HG03439 (cell line): ENCODE data around the gene ELP5.
A peak's percentile ranks its signal among the peaks of the same experiment; 100 is the strongest.

Experiments used
- ATAC-seq: cut with Tn5 transposase; IDR thresholded peaks from one replicate; pipeline ENCODE4 v1.9.1; 2021; ENCODE audit warnings: mild to moderate bottlenecking, moderate library complexity; ENCODE audit not compliant: unreplicated experiment

ELP5 gene

GRCh38 chr17:7251661-7252175 lies 297 bp upstream of the ELP5 start, which contains the start of gene CTDNEP1:
TSS of gene CTDNEP1 (minus strand) at chr17:7251734. CDS start at chr17:7251296, 438 bp downstream.
- peak; percentile 81 for ATAC-seq

GRCh38 chr17:7253082-7253481 lies 1.1 kb downstream of the ELP5 start:
- no peak for ATAC-seq

GRCh38 chr17:7254511-7254910 lies 2.5 kb downstream of the ELP5 start:
- no peak for ATAC-seq

GRCh38 chr17:7256766-7257456 lies 4.9 kb downstream of the ELP5 start:
- ATAC-seq = no peak

- ATAC-seq = no peak
Observed at GRCh38 chr17:7258731-7259554, 6.9 kb downstream of the ELP5 start.

GRCh38 chr17:7259555-7259889 lies 7.5 kb downstream of the ELP5 start:
- no peak for ATAC-seq

GRCh38 chr17:7260151-7260550 lies 8.1 kb downstream of the ELP5 start:
- no peak for ATAC-seq

- no peak for ATAC-seq
Observed at GRCh38 chr17:7260651-7261378, 8.8 kb downstream of the ELP5 start.

GRCh38 chr17:7261379-7262191 lies 9.6 kb downstream of the ELP5 start:
- ATAC-seq = no peak

GRCh38 chr17:7262192-7262934 lies 10.3 kb downstream of the ELP5 start, which contains the start of gene CLDN7:
TSS of gene CLDN7 (minus strand) at chr17:7262478. CDS start at chr17:7262043, 435 bp downstream.
- ATAC-seq = no peak

- no peak for ATAC-seq
Observed at GRCh38 chr17:7262935-7263800, 11.2 kb downstream of the ELP5 start.

- ATAC-seq = no peak
Observed at GRCh38 chr17:7263801-7264078, 11.7 kb downstream of the ELP5 start.

GRCh38 chr17:7266784-7267183 lies 14.8 kb downstream of the ELP5 start:
- no peak for ATAC-seq

GRCh38 chr17:7279448-7279847 lies 27.4 kb downstream of the ELP5 start:
- ATAC-seq = no peak

GRCh38 chr17:7280519-7281073 lies 28.6 kb downstream of the ELP5 start:
- peak; percentile 60 for ATAC-seq

- peak; percentile 48 for ATAC-seq
Observed at GRCh38 chr17:7281074-7281952, 29.3 kb downstream of the ELP5 start, which contains the start of gene SLC2A4. TSS of gene SLC2A4 (plus strand) at chr17:7281718. CDS start at chr17:7281935, 217 bp downstream.

GRCh38 chr17:7281953-7282751 lies 30.1 kb downstream of the ELP5 start:
- ATAC-seq = no peak
